Mesenchymal stem cell (in vitro differentiated cells and primary cell): ENCODE data around the gene CHURC1.
A peak's percentile ranks its signal among the peaks of the same experiment; 100 is the strongest.

Experiments used
- DNase-seq: peaks from one replicate; pipeline ENCODE4 v3.0.0-alpha.2; 2013
- H2AFZ ChIP-seq: one replicate; pipeline ENCODE4 v1.6.1; 2013; ENCODE audit warnings: low read depth, mild to moderate bottlenecking, control low read depth, inconsistent platforms, low read length, moderate library complexity
- H2AK5ac ChIP-seq: 2 replicates; pipeline ENCODE4 v1.6.1; 2013; ENCODE audit warnings: low read length, moderate library complexity, mild to moderate bottlenecking, inconsistent platforms; ENCODE audit not compliant: severe bottlenecking
- H2BK120ac ChIP-seq: one replicate; pipeline ENCODE4 v1.6.1; 2013; ENCODE audit warnings: low read depth, mild to moderate bottlenecking, inconsistent platforms, low read length, moderate library complexity
- H2BK12ac ChIP-seq, 2 experiments: one replicate each; pipeline ENCODE4 v1.6.1; 2013; ENCODE audit warnings: inconsistent platforms in 2 of 2, low read length in 2 of 2, mild to moderate bottlenecking in 2 of 2, moderate library complexity in 2 of 2, control low read depth in 1 of 2
- H2BK15ac ChIP-seq: one replicate; pipeline ENCODE4 v1.6.1; 2013; ENCODE audit warnings: mild to moderate bottlenecking, low read depth, inconsistent platforms; ENCODE audit not compliant: poor library complexity, severe bottlenecking
- H2BK5ac ChIP-seq: 2 replicates; pipeline ENCODE4 v1.6.1; 2013; ENCODE audit warnings: low read depth, mild to moderate bottlenecking, low read length, control low read depth, inconsistent platforms; ENCODE audit not compliant: poor library complexity, severe bottlenecking
- H3K14ac ChIP-seq, 2 experiments: one replicate each; pipeline ENCODE4 v1.6.1; 2013; ENCODE audit warnings: inconsistent platforms in 2 of 2, low read length in 2 of 2, control low read depth in 1 of 2, mild to moderate bottlenecking in 1 of 2, moderate library complexity in 1 of 2
- H3K18ac ChIP-seq, 2 experiments: one replicate each; pipeline ENCODE4 v1.6.1; 2013; ENCODE audit warnings: inconsistent platforms in 2 of 2, low read length in 2 of 2, control low read depth in 1 of 2, low read depth in 1 of 2, mild to moderate bottlenecking in 1 of 2
- H3K23ac ChIP-seq, 2 experiments: one replicate each; pipeline ENCODE4 v1.6.1; 2013; ENCODE audit warnings: inconsistent platforms in 2 of 2, low read length in 2 of 2, mild to moderate bottlenecking in 2 of 2, moderate library complexity in 2 of 2, control low read depth in 1 of 2
- H3K27ac ChIP-seq: 2 replicates; pipeline ENCODE4 v1.5.1; 2013; ENCODE audit warnings: mild to moderate bottlenecking, moderate library complexity, low read length, control low read depth, inconsistent platforms; ENCODE audit not compliant: poor library complexity, severe bottlenecking
- H3K27me3 ChIP-seq, 2 experiments: 2 replicates each; pipeline versions ENCODE4 v1.6.1 to v1.7.0; 2013; ENCODE audit warnings: low read length in 2 of 2, mild to moderate bottlenecking in 2 of 2, moderate library complexity in 2 of 2, control low read depth in 1 of 2, inconsistent platforms in 1 of 2; ENCODE audit not compliant: control insufficient read depth in 1 of 2, insufficient read depth in 1 of 2
- H3K36me3 ChIP-seq, 2 experiments: 2 replicates each; pipeline versions ENCODE4 v1.6.1 to v1.7.0; 2013; ENCODE audit warnings: low read length in 2 of 2, control low read depth in 1 of 2, inconsistent platforms in 1 of 2, low read depth in 1 of 2, mild to moderate bottlenecking in 1 of 2; ENCODE audit not compliant: insufficient read depth in 2 of 2, control insufficient read depth in 1 of 2
- H3K4ac ChIP-seq, 2 experiments: one replicate each; pipeline ENCODE4 v1.6.1; 2013; ENCODE audit warnings: inconsistent platforms in 2 of 2, low read length in 2 of 2, mild to moderate bottlenecking in 2 of 2, moderate library complexity in 2 of 2, control low read depth in 1 of 2, low read depth in 1 of 2
- H3K4me1 ChIP-seq: 2 replicates; pipeline ENCODE4 v1.6.1; 2013; ENCODE audit warnings: low read depth, low read length, control low read depth; ENCODE audit not compliant: control insufficient read depth, insufficient read depth
- H3K4me2 ChIP-seq: 2 replicates; pipeline ENCODE4 v1.6.1; 2013; ENCODE audit warnings: low read length, mild to moderate bottlenecking, inconsistent platforms; ENCODE audit not compliant: poor library complexity, severe bottlenecking
- H3K4me3 ChIP-seq, 2 experiments: 2 replicates each; pipeline versions ENCODE4 v1.5.1 to v1.7.0; 2013; ENCODE audit warnings: low read length in 2 of 2, mild to moderate bottlenecking in 2 of 2, control low read depth in 1 of 2, low read depth in 1 of 2; ENCODE audit not compliant: insufficient read depth in 1 of 2
- H3K79me1 ChIP-seq: replicated peaks from 2 replicates; pipeline ENCODE4 v1.6.1; 2013; ENCODE audit warnings: mild to moderate bottlenecking, control low read depth, low read length, inconsistent platforms; ENCODE audit not compliant: poor library complexity, severe bottlenecking
- H3K9ac ChIP-seq: 2 replicates; pipeline ENCODE4 v1.7.0; 2013; ENCODE audit warnings: mild to moderate bottlenecking, low read length, moderate library complexity
- H3K9me3 ChIP-seq: 2 replicates; pipeline ENCODE4 v1.7.0; 2013; ENCODE audit warnings: mild to moderate bottlenecking, low read length; ENCODE audit not compliant: control insufficient read depth
- H4K8ac ChIP-seq: one replicate; pipeline ENCODE4 v1.6.1; 2013; ENCODE audit warnings: inconsistent platforms, mild to moderate bottlenecking, low read length, moderate library complexity
- H4K91ac ChIP-seq: one replicate; pipeline ENCODE4 v1.6.1; 2013; ENCODE audit warnings: mild to moderate bottlenecking, low read length, inconsistent platforms
- WGBS: methylation state at CpG from one replicate; pipeline ENCODE4 v1.1.7; 2013; ENCODE audit warnings: mixed read lengths; 5-methylcytosine and 5-hydroxymethylcytosine counted together

The CHURC1 gene

GRCh38 chr14:64932231-64932630, 18.0 kb downstream of the CHURC1 start:
- H3K4me3 ChIP-seq = no peak overlapping the region
- H3K4ac ChIP-seq = no peak overlapping the region
- no peak overlapping the region for H2AFZ ChIP-seq
- no peak overlapping the region for H3K18ac ChIP-seq
- no peak overlapping the region for H3K4me2 ChIP-seq
- H3K9me3 ChIP-seq = no peaks in the 10 kb centered on the region
- H4K8ac ChIP-seq = no peak overlapping the region
- H3K27me3 ChIP-seq = no peaks in the 10 kb centered on the region
- peaks cover 30% of the 10 kb centered on the region for H3K79me1 ChIP-seq
- H3K23ac ChIP-seq = no peak overlapping the region
- no peak overlapping the region for H3K27ac ChIP-seq
- DNase-seq = no peak
- no peak overlapping the region for H4K91ac ChIP-seq
- no peak overlapping the region for H2BK120ac ChIP-seq
- no peak overlapping the region for H2AK5ac ChIP-seq
- peaks cover 2% of the 10 kb centered on the region for H3K4me1 ChIP-seq
- H2BK15ac ChIP-seq = no peak overlapping the region
- no peak overlapping the region for H2BK12ac ChIP-seq
- peaks cover 11 to 73% of the 10 kb centered on the region in 2 experiments for H3K36me3 ChIP-seq
- no peak overlapping the region for H3K14ac ChIP-seq
- no peak overlapping the region for H3K9ac ChIP-seq
- H2BK5ac ChIP-seq = no peak overlapping the region

GRCh38 chr14:64934338-64934929, 20.2 kb downstream of the CHURC1 start:
- DNase-seq = no peak
- no peak overlapping the region for H3K18ac ChIP-seq
- WGBS = 100% methylated on average over 1 of the region's 1 CpG
- no peak overlapping the region for H2AK5ac ChIP-seq
- H3K4ac ChIP-seq = no peak overlapping the region
- H4K8ac ChIP-seq = no peak overlapping the region
- no peak overlapping the region for H3K9ac ChIP-seq
- H3K4me3 ChIP-seq = no peak overlapping the region
- no peak overlapping the region for H2BK12ac ChIP-seq
- no peak overlapping the region for H4K91ac ChIP-seq
- peaks cover 11% of the 10 kb centered on the region for H3K4me1 ChIP-seq
- H3K9me3 ChIP-seq = no peaks in the 10 kb centered on the region
- peaks cover 10 to 61% of the 10 kb centered on the region in 2 experiments for H3K36me3 ChIP-seq
- H3K27ac ChIP-seq = no peak overlapping the region
- no peak overlapping the region for H3K4me2 ChIP-seq
- H3K23ac ChIP-seq = no peak overlapping the region
- H3K27me3 ChIP-seq = no peaks in the 10 kb centered on the region
- no peak overlapping the region for H2BK5ac ChIP-seq
- no peak overlapping the region for H3K14ac ChIP-seq
- H2BK120ac ChIP-seq = no peak overlapping the region
- H2AFZ ChIP-seq = no peak overlapping the region
- peaks cover 23% of the 10 kb centered on the region for H3K79me1 ChIP-seq
- no peak overlapping the region for H2BK15ac ChIP-seq

- Histone ChIP-seq H3K4me2 (no peak overlapping the region), H3K9ac (no peak overlapping the region)
- WGBS = 100% methylated on average over 2 of the region's 2 CpGs
These were observed 21.3 kb downstream of the CHURC1 start for GRCh38 chr14:64935508-64935907.

GRCh38 chr14:64937171-64937820, 23.0 kb downstream of the CHURC1 start:
- Histone ChIP-seq H2BK5ac (no peak overlapping the region), H3K4ac (no peak overlapping the region), H4K91ac (no peak overlapping the region), H3K36me3 (peaks cover 9 to 60% of the 10 kb centered on the region in 2 experiments), H3K9me3 (no peaks in the 10 kb centered on the region), H3K27me3 (no peaks in the 10 kb centered on the region), H3K14ac (no peak overlapping the region), H2AFZ (no peak overlapping the region), H3K9ac (no peak overlapping the region), H2BK120ac (no peak overlapping the region), H3K4me3 (no peak overlapping the region), H3K23ac (no peak overlapping the region), H2BK15ac (no peak overlapping the region), H3K18ac (no peak overlapping the region), H4K8ac (no peak overlapping the region), H3K4me2 (no peak overlapping the region), H3K27ac (peak overlapping the region; percentile 3), H3K79me1 (peaks cover 27% of the 10 kb centered on the region), H3K4me1 (peaks cover 12% of the 10 kb centered on the region), H2BK12ac (no peak overlapping the region), H2AK5ac (peak overlapping the region; percentile 3)
- DNase-seq = no peak
- WGBS = 92% methylated on average over 1 of the region's 1 CpG

More at GRCh38 chr14:64935508-64935907, 21.3 kb downstream of the CHURC1 start:
- Histone ChIP-seq H3K4ac (no peak overlapping the region), H3K23ac (no peak overlapping the region), H2BK15ac (no peak overlapping the region), H4K8ac (no peak overlapping the region), H3K4me1 (peaks cover 12% of the 10 kb centered on the region), H3K36me3 (peaks cover 12 to 63% of the 10 kb centered on the region in 2 experiments), H2BK12ac (no peak overlapping the region), H2AFZ (no peak overlapping the region), H3K27ac (no peak overlapping the region), H2AK5ac (no peak overlapping the region), H3K14ac (no peak overlapping the region), H4K91ac (no peak overlapping the region), H3K18ac (no peak overlapping the region), H2BK5ac (no peak overlapping the region), H3K27me3 (no peaks in the 10 kb centered on the region), H3K9me3 (no peaks in the 10 kb centered on the region), H2BK120ac (no peak overlapping the region), H3K79me1 (peaks cover 27% of the 10 kb centered on the region), H3K4me3 (no peak overlapping the region)
- DNase-seq = no peak
